Measurements from ENCODE around the gene SELENON. TPM values are rescaled to one million over a fixed set of nuclear protein-coding genes. Genes with fewer than 3 reads are reported as not detected.

The SELENON gene
- total and polyA plus RNA-seq, 2 of the 13 experiments (the other 11 are each of a cell fraction or from before 2014, with no cell fraction given), result 3.8 to 8.0 TPM

DNA sequence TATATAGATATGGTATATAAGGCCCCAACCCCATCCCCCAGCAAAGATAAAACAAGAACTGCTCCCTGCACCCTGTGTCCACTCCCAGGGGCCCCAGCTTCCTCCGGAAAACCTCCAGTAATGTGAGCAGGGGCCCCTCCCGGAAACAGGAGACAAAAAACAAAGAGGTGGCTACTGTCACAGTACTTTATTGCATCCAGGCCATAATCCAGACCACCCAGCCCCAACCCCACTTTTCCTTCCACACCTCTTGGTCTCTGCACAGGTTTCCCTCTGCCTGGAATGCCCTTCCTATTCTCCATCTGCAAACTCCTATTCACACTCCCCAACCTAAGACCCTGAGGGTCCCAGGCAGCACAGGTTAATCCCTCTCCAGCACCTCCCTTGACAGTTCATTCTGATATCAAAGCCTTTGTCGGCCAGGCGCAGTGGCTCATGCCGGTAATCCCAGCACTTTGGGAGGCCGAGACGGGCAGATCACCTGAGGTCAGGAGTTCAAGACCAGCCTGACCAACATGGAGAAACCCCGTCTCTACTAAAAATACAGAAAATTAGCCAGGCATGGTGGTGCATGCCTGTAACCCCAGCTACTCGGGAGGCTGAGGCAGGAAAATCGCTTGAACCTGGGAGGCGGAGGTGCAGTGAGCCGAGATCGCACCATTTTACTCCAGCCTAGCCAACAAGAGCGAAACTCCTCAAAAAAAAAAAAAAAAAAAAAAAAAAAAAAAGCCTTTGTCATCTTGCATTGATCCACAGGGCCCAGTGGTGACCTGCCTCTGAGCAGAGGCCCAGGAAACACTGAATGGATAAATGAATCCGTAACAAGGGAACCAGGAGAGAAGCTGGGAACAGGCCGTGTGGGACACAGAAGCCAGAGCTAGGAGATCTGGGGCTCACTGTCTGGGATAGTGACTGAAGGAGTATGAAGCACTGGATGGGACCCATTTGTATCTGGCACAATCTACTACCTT, 61.6 kb downstream of the SELENON start (continued):
- TF ChIP-seq, protein P1, sequence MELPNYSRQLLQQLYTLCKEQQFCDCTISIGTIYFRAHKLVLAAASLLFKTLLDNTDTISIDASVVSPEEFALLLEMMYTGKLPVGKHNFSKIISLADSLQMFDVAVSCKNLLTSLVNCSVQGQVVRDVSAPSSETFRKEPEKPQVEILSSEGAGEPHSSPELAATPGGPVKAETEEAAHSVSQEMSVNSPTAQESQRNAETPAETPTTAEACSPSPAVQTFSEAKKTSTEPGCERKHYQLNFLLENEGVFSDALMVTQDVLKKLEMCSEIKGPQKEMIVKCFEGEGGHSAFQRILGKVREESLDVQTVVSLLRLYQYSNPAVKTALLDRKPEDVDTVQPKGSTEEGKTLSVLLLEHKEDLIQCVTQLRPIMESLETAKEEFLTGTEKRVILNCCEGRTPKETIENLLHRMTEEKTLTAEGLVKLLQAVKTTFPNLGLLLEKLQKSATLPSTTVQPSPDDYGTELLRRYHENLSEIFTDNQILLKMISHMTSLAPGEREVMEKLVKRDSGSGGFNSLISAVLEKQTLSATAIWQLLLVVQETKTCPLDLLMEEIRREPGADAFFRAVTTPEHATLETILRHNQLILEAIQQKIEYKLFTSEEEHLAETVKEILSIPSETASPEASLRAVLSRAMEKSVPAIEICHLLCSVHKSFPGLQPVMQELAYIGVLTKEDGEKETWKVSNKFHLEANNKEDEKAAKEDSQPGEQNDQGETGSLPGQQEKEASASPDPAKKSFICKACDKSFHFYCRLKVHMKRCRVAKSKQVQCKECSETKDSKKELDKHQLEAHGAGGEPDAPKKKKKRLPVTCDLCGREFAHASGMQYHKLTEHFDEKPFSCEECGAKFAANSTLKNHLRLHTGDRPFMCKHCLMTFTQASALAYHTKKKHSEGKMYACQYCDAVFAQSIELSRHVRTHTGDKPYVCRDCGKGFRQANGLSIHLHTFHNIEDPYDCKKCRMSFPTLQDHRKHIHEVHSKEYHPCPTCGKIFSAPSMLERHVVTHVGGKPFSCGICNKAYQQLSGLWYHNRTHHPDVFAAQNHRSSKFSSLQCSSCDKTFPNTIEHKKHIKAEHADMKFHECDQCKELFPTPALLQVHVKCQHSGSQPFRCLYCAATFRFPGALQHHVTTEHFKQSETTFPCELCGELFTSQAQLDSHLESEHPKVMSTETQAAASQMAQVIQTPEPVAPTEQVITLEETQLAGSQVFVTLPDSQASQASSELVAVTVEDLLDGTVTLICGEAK (IDR thresholded peaks at IDR 0.05), result no peak
- TF ChIP-seq, protein P1 (CRISPR knock-in tag; IDR thresholded peaks at IDR 0.05), result peak; percentile 66; the same call in 1 of the 2 replicates
- TF ChIP-seq GFI1 (CRISPR knock-in tag; IDR thresholded peaks at IDR 0.05; ENCODE audit: borderline replicate concordance) (peak; percentile 57; the same call in 1 of the 2 replicates), DPF2 (CRISPR knock-in tag; IDR thresholded peaks at IDR 0.05; ENCODE audit: borderline replicate concordance, low read depth) (peak; percentile 68; the same call in 1 of the 2 replicates), KDM1A (CRISPR knock-in tag; IDR thresholded peaks at IDR 0.05) (peak; percentile 69; the same call in 1 of the 2 replicates), SAP130 (CRISPR knock-in tag; IDR thresholded peaks at IDR 0.05; ENCODE audit: low read depth) (peak; percentile 78), HOXA3 (CRISPR knock-in tag; IDR thresholded peaks at IDR 0.05) (peak; percentile 34; the same call in 1 of the 2 replicates), FOXJ3 (CRISPR knock-in tag; IDR thresholded peaks at IDR 0.05; ENCODE audit: borderline replicate concordance) (peak; percentile 36; the same call in 1 of the 2 replicates), MIXL1 (CRISPR knock-in tag; IDR thresholded peaks at IDR 0.05) (peak; percentile 58; the same call in 1 of the 2 replicates), CREM (IDR thresholded peaks at IDR 0.05) (peak; percentile 58), CREM (CRISPR knock-in tag; IDR thresholded peaks at IDR 0.05) (no peak), POLR2AphosphoS5 (IDR thresholded peaks at IDR 0.05; ENCODE audit: low read depth, low read length) (0 out of 2 replicates have a peak, but pooled peaks have one; percentile 26), TARDBP (CRISPR knock-in tag; IDR thresholded peaks at IDR 0.05) (peak; percentile 51; the same call in 1 of the 2 replicates), ZNF605 (CRISPR knock-in tag; IDR thresholded peaks at IDR 0.05) (peak; percentile 60; the same call in 1 of the 2 replicates), HNF4G (IDR thresholded peaks at IDR 0.05; ENCODE audit: borderline replicate concordance, low read depth, low read length) (peak; percentile 60), HNF4G (CRISPR knock-in tag; IDR thresholded peaks at IDR 0.05; ENCODE audit: borderline replicate concordance, low read depth) (no peak; the same call in 1 of the 2 replicates), ZMYM3 (CRISPR knock-in tag; IDR thresholded peaks at IDR 0.05) (peak; percentile 50; the same call in 1 of the 2 replicates), ATF1 (CRISPR knock-in tag; IDR thresholded peaks at IDR 0.05) (peak; percentile 35; the same call in 1 of the 2 replicates), ZC3H13 (CRISPR knock-in tag; IDR thresholded peaks at IDR 0.05) (0 out of 2 replicates have a peak, but pooled peaks have one; percentile 45)
- TF ChIP-seq, protein P2, sequence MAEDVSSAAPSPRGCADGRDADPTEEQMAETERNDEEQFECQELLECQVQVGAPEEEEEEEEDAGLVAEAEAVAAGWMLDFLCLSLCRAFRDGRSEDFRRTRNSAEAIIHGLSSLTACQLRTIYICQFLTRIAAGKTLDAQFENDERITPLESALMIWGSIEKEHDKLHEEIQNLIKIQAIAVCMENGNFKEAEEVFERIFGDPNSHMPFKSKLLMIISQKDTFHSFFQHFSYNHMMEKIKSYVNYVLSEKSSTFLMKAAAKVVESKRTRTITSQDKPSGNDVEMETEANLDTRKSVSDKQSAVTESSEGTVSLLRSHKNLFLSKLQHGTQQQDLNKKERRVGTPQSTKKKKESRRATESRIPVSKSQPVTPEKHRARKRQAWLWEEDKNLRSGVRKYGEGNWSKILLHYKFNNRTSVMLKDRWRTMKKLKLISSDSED (CRISPR knock-in tag; IDR thresholded peaks at IDR 0.05), result no peak
